Glomerular visceral epithelial cell (primary cell): Measurements from ENCODE around the gene SFI1.

Source experiments
- DNase-seq: peaks from one replicate; pipeline ENCODE4 v3.0.0-alpha.2; 2016; ENCODE audit errors: extremely low spot score

SFI1 gene

GRCh38 chr22:31635638-31636306 lies 139.4 kb downstream of the SFI1 start:
- DNase-seq: no peak

DNA sequence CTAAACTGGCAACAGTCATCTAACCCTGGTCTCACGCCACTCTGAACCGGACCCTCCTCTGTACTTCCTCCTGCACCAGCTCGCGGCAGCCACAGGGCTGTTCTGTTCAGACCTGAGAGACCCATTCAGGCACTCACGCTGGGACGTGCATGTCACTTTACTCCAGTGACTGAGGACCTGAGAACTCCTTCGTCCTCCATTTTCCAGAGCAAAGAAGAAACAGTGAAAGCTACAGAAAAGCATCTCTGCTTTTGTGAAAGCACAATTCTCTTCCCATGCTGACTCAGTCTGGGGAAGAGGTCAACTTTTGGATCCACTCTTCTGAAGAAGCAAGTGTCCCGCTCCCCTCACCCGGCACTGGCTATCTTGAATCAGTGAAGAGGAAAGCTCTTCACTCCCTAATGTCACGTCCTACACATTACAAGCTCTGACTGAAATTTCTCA lies 141.1 kb downstream of the SFI1 start:
- DNase-seq: no peak

DNA sequence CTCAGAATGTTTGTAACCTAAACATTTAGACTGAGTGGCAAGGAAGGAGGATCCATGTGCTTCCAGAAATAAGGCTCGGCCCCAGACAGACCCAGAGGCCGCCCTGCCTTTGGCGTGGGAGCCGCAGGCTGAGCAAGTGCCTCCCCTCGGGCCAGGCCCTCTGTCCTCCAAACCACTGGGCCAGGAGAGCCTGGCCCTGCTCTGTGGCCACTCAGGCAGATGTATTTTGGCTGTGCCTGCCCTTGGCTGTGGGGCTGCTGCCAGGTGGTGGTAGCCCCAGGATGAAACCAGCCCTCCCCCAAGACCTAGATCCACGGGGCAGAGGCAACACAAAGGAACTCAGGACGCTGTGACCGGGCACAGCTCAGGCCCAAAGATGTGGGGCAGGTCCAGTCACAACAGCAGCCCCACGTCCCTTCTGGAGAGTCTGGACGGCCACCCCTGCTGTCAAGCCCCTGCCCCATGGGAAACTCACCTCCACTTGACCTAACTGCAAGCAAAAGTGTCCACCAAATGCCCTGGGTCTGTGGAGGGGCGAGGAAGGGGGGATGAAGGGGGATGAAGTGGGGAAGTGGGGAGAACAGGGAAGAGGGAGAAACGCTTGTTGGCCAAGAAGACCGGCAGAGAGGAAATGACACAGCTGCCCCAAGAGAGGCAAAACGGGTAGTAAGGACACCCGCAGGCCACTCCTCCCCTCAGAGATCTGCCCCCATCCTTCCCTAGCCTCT lies 141.7 kb downstream of the SFI1 start:
- peak; percentile 40 for DNase-seq

GRCh38 chr22:31639436-31640039 lies 143.2 kb downstream of the SFI1 start:
- no peak for DNase-seq

DNA sequence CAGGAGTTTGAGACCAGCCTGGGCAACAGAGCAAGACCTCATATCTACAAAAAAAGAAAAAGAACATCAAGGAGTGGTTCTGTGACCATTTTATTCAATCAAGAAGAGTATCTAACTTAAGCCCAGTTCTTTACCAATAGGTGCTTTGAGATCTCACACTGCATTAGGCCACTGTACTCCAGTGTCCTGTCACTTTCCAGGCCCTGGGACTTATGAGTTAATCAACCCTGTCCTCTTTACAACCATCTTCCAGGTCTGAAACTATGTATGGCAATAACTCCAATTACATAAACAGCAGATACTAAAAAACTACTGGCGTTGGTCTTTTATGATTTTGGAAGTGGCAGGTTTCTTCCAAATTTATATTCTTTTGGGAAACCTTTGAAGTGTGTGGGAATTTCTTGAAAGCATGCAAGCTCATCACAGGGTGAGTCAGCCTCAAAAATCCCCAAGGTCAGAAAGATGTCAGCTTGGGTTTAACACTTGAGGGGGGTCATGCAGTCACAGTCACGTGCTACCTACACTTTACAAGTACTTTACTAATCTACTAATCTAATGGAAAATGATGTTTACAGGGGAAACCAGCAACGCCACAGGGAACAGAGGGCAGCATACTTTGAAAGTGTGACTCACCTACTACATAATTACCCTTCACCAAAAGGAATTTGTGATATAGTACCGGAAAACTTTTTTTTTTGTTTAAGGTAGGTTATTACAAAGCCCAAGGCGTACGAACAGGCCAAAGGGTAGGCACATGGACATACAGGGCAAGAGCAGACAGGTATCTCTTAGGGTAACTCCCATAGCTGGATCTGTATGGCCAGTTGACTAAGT lies 150.1 kb downstream of the SFI1 start:
- peak; percentile 95 for DNase-seq

DNA sequence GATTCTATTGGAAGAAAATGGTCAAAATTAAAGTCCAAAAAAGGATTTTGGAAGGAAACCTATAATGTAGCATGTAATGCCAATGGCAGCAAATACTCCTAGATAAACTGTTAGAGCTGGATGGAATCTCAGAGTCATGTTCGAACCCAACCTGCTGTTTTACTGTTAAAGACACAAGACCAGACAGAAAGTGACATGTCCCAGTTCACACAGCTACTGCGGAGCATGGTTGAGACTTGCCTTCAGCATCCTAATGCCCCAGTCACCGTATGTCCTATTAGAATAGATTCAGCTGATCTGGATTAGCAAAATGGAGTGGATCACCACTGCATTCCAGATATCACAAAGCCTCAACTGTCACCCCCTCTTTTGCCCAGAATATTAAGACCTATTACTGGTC lies 150.7 kb downstream of the SFI1 start:
- no peak for DNase-seq

DNA sequence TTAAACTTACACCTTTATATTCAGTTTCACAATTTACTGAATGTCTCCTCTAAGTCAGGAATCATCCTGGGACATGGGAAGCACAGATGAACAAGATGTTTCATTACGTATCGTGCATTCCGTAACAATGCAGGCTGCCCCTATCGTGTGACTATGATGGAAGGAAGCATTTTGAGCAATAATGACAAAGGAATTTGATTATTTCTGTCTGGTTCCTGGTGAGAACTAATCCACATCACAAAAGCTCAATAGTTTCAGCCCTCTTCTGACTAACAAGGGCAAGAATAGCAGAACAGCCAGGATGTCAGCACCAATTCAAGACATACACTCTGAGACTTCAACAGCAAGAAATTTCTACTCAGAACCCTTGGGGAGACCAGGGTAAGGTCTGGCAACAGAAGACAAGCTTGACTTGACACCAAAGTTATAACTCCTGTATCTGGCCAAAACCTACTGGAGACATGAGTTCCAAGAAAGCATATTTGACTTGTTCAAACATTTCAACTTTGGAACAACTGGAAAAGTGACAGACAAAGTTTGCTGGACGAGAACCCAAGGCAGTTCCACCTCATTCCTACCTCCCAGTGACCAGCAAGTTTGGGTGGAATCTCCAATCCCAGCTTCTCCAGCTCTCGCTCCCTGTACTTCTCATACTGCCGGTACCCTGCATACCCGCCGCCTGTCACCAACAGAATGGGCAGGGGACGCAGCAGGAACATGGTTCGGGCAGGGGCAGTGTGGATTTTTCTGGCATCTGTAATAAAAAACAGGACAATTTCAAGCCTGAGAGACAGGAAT lies 151.4 kb downstream of the SFI1 start:
- DNase-seq: peak; percentile 47

- DNase-seq: peak; percentile 86
These were observed 154.1 kb downstream of the SFI1 start for GRCh38 chr22:31650391-31650790.

DNA sequence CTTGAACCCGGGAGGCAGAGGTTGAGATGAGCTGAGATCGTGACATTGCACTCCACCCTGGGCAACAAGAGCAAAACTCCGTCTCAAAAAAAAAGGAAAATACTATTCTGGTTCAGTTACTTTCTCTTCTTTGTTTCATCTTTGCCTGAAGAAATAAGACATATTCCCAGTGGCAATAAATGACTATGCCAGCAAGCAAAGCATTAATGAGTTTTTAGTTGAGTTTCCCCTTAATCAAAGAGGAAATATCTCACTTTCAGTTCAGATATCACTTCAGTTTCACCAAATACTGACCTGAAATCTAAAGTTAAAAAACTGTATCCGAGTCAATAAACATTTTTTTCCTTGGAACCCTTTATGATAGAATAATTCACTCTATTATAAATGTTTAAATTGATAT lies 155.3 kb downstream of the SFI1 start:
- DNase-seq: no peak

- no peak for DNase-seq
These were observed 155.8 kb downstream of the SFI1 start for GRCh38 chr22:31652088-31652487.

GRCh38 chr22:31652911-31653684 lies 156.8 kb downstream of the SFI1 start:
- peak; percentile 69 for DNase-seq

GRCh38 chr22:31653944-31654343 lies 157.6 kb downstream of the SFI1 start:
- no peak for DNase-seq

DNA sequence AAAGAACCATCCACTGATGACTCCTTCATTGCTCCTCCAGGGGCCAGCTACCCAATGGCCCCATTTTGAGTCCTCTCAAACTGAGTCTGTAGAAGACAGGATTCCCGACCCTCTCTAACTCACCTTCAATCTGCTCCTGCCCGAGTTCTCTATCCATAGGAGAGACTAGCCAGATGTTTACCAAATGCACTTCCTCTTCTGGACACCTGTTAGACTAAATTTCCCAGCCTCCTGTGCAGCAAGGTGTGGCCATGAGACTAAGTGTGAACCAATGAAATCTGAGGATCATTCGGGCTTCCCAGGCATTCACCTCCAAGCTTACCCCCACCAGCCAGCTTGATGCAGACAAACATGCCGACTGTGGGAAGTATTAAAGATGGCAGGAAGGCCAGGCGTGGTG lies 158.1 kb downstream of the SFI1 start:
- no peak for DNase-seq

GRCh38 chr22:31659246-31659645 lies 162.9 kb downstream of the SFI1 start:
- DNase-seq: peak; percentile 71

DNA sequence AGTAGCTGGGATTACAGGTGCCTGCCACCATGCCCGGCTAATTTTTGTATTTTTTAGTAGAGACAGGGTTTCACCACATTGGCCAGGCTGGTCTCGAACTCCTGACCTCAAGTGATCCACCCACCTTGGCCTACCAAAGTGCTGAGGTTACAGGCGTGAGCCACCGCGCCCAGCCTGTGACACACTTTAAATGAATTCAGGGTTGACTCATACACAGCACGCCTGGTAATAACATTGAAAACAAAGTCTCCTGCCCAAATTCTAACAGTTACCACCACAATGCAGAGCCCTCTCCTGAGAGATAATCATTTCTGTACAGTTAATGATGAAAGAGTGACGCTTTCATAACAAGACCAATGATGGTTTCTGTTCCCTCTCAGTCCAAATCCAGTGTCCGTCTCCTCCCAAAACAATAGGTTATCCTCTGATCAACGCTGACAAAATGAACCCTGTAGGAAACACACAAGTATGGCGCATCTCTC lies 164.6 kb downstream of the SFI1 start:
- peak; percentile 81 for DNase-seq

- DNase-seq: peak; percentile 95
These were observed 165.7 kb downstream of the SFI1 start, which contains the start of gene PISD for GRCh38 chr22:31661851-31662667. Gene PISD (minus strand): TSS chr22:31662215. CDS start chr22:31662208, 7 bp downstream.

DNA sequence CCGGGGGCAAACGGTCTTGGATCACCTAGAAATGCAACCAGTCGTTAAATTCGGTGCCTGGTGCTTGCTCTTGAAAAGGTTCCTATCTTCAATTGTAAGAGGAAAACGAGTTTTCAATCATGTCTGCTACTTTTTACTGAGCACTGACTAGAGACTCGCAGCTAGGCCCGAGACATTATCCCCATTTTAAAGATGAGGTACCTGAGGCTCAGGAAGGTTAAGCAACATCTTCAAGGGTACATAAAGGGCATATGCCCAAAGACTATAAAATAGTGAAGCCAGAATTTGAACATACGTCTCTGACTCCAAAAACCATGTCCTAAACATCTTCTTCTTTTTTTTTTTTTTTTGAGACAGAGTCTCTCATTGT lies 166.3 kb downstream of the SFI1 start:
- no peak for DNase-seq
